IPS-NIHi7 (cell line): ENCODE measurements around the gene PRKCZ.
A peak's percentile ranks its signal among the peaks of the same experiment; 100 is the strongest.

Experiments used
- DNase-seq: peaks from one replicate; pipeline ENCODE4 v3.0.0; 2012; ENCODE audit warnings: mixed read lengths; ENCODE audit errors: extremely low spot score

The PRKCZ gene

GRCh38 chr1:2228694-2229036 is 178.5 kb downstream of the PRKCZ start:
- no peak for DNase-seq

GRCh38 chr1:2229037-2229864 is 179.0 kb downstream of the PRKCZ start:
- no peak for DNase-seq

- no peak for DNase-seq
Observed at GRCh38 chr1:2229911-2230731, 179.9 kb downstream of the PRKCZ start.

GRCh38 chr1:2230781-2231531 is 180.7 kb downstream of the PRKCZ start:
- no peak for DNase-seq

- peak; percentile 73 for DNase-seq
Observed at GRCh38 chr1:2231532-2232254, 181.5 kb downstream of the PRKCZ start.

GRCh38 chr1:2232255-2232915 is 182.2 kb downstream of the PRKCZ start:
- no peak for DNase-seq

- DNase-seq = no peak
Observed at GRCh38 chr1:2232916-2233438, 182.8 kb downstream of the PRKCZ start.

- DNase-seq = no peak
Observed at GRCh38 chr1:2233468-2233867, 183.3 kb downstream of the PRKCZ start.

GRCh38 chr1:2233997-2234761 is 184.0 kb downstream of the PRKCZ start:
- no peak for DNase-seq

GRCh38 chr1:2234762-2235113 is 184.5 kb downstream of the PRKCZ start:
- no peak for DNase-seq
